Astrocyte of the cerebellum (primary cell): Measurements from ENCODE around the gene NPM1.
A peak's percentile ranks its signal among the peaks of the same experiment; 100 is the strongest.

ENCODE experiments used
- DNase-seq: peaks from one replicate; pipeline ENCODE4 v3.0.0-alpha.2; 2011; ENCODE audit warnings: low read depth
- H3K4me3 ChIP-seq: 2 replicates; pipeline ENCODE4 v1.5.1; 2011; ENCODE audit warnings: mild to moderate bottlenecking, low read depth, low read length, moderate library complexity
- in situ Hi-C: cut with HindIII; loops from 2 replicates; pipeline ENCODE4 v1.10.0; 2017; ENCODE audit warnings: low sequenced_read_pairs
- TF ChIP-seq, protein P1 (sequence below): IDR thresholded peaks from 2 replicates; pipeline ENCODE4 v1.5.1; 2012; ENCODE audit warnings: low read length, low read depth, moderate library complexity, mild to moderate bottlenecking; ENCODE audit errors: missing control alignments

Gene NPM1

DNA sequence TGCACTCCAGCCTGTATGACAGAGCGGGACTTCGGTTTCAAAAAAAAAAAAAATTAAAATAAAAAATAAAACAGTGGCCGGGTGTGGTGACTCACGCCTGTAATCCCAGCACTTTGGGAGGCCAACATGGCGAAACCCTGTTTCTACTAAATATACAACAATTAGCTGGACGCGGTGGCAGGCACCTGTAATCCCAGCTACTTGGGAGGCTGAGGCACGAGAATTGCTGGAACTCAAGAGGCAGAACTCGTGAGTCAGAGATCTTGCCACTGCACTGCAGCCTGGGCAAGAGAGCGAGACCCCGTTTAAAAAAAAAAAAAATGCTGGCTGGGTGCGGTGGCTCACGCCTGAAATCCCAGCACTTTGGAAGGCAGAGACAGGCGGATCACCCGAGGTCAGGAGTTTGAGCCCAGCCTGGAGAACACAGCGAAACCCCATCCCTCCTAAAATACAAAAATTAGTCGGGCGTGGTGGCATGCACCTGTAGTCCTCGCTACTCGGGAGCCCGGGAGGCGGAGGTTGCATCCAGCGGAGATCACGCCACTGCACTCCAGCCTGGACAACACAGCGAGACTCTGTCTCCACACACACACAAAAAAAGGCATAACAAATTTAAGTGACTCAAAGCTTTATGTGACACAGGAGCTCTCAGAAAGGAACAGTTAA lies 1.5 kb upstream of the NPM1 start:
- H3K4me3 ChIP-seq, result no peak overlapping the region
- no peak for DNase-seq
- in situ Hi-C loops, result no loop called here
- TF ChIP-seq, protein P1, sequence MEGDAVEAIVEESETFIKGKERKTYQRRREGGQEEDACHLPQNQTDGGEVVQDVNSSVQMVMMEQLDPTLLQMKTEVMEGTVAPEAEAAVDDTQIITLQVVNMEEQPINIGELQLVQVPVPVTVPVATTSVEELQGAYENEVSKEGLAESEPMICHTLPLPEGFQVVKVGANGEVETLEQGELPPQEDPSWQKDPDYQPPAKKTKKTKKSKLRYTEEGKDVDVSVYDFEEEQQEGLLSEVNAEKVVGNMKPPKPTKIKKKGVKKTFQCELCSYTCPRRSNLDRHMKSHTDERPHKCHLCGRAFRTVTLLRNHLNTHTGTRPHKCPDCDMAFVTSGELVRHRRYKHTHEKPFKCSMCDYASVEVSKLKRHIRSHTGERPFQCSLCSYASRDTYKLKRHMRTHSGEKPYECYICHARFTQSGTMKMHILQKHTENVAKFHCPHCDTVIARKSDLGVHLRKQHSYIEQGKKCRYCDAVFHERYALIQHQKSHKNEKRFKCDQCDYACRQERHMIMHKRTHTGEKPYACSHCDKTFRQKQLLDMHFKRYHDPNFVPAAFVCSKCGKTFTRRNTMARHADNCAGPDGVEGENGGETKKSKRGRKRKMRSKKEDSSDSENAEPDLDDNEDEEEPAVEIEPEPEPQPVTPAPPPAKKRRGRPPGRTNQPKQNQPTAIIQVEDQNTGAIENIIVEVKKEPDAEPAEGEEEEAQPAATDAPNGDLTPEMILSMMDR, result no peak

DNA sequence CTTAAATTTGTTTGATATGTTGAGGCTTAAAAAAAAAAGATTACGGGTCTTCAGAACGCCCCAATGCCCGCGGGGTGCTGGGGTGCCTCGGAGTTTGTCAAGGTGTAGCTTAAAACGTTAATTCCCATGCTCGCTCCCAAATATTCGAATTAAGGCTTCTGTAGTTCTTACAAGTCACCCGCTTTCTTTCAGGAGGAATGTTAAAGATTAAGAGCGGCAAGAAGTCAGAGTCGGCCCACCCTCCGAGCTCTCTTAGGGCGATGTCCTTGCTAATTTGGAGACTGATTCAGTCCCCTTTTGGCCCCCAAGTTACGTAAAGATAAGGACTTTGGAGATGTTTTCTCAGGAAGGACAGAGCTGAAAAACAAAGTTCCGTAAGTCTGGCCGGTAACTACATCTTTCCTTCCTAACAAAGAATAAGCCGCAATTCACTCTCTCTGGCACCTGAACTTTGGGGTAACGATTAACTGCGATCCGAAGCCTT lies 746 bp upstream of the NPM1 start:
- in situ Hi-C loops, result no loop called here
- TF ChIP-seq, protein P1, result no peak
- peak overlapping the region; percentile 99 for H3K4me3 ChIP-seq
- no peak for DNase-seq

DNA sequence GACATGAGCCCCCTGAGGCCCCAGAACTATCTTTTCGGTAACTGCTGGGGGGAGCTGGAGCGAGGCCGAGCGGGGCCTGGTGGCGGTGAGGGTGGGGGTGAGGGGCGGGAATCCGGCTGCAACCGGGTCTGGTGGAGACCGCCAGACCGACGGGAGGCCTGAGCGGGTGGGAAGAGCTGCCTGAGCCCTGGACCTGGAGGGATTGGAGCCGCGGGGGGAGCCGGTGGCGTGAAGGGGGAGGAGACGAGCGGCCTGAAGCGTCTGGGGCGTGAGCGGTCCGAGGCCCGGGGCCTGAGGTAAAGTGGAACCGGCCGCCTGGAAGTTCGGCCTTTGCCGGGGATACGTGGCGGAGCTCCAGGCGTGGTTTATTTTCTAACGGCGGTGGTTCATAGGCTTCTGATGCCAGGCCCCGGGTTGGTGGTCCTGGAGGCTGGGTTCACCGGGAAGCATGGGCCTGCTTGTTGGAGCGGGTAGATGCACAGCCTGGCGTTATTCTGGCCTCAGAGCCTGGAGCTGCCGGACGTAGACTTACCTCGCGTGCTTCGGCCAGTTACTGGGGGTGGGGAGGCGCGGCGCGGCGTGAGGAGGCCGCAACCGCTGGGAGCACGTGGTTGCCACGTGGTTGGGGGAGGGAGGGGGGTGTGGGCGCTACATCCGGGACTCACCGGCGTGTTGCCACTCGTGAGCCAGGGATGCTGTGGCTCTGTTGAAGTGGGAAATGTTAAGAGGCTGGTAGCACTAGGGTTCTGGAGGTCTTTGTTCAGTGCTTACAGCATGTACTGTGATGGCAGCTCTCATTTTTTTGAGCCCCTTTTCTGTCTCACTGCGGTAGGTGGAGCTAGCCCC lies 544 bp downstream of the NPM1 start:
- H3K4me3 ChIP-seq, result peak overlapping the region; percentile 99
- TF ChIP-seq, protein P1, result no peak
- in situ Hi-C loops, result no loop called here
- no peak for DNase-seq

DNA sequence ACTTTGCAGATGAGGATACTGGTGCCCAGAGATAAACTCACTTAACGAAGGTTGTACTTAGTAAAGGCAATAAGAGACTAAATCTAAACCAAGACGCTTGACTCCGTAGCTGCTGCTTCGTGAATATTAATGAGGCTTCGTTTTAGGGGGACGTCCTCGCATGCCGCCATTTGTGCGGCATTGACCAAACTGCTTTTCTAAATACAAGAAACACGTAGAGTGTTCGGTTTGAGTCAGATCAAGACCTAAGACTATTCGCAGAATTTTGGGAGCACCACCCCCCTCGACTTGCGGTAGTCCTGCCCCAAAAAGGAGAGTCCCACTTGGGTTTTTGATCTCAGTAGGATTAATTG lies 1.1 kb downstream of the NPM1 start:
- no peak for DNase-seq
- TF ChIP-seq, protein P1, result no peak
- in situ Hi-C loops, result no loop called here
- peak overlapping the region; percentile 99 for H3K4me3 ChIP-seq

DNA sequence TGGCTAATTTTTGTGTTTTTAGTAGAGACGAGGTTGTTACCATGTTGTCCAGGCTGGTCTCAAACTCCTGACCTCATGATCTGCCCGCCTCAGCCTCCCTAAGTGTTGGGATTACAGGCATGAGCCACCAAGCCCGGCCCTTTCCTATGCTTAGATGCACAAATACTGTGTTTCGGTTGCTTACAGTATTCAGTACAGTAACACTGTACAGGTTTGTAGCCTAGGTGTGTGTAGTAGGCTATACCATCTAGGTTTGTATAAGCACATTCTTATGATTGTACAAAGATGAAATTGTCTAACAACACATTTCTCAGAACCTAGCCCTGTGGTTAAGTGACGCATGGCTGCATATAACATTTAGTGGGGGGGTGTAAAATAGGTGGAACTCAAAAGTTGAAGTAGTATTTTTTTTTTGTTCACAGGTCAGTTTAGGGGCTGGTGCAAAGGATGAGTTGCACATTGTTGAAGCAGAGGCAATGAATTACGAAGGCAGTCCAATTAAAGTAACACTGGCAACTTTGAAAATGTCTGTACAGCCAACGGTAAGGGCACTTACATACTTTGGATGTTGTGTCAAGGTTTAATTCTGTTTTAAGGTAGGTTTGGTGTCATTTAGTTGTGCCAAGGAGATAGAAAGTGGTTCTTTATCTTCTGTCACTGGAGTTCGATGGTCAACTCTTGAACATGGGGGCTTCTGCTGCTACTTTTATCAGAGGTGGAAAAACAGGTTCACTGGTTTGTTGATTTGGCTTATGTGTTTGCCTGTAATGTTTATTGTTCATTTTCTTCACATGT lies 3.4 kb downstream of the NPM1 start:
- in situ Hi-C loops, result no loop called here
- H3K4me3 ChIP-seq, result no peak overlapping the region
- DNase-seq, result no peak
- TF ChIP-seq, protein P1, result no peak

DNA sequence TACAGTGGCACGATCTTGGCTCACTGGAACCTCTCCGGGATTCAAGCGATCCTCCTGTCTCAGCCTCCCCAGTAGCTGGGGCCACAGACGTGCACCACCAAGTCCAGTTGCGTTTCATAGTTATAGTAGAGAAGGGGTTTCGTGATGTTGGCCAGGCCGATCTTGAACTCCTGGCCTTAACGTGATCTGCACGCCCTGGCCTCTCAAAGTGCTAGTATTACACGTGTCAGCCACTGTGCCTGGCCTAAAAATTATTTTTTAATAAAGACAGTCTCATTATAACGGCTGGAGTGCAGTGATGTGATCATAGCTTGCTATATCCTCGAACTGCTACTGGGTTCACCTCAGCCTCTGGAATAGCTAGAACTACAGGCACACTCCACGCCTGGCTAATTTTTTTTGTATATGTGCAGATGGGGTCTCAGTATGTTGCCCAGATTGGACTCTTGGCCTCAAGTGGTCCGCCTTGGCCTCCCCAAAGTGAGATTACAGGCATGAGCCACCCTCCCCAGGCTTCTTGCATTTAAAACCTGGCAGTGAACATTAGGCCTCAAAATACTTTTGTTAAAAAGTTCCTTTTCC lies 4.4 kb downstream of the NPM1 start:
- in situ Hi-C loops, result no loop called here
- TF ChIP-seq, protein P1, result no peak
- H3K4me3 ChIP-seq, result no peak overlapping the region
- no peak for DNase-seq
